Stimulated activated CD4-positive, alpha-beta T cell treated with anti-CD3 and anti-CD28 coated beads, Interleukin-2, amount 100 ng/mL, for 4 hours (primary cell): ENCODE data around the gene RAB4B.
"Not testable (repeated sequence)": the region's sequence is repeated elsewhere in the genome, so short reads cannot be mapped to it uniquely, and the experiment has no call there.

Experiments
- DNase-seq: peaks from one replicate; pipeline ENCODE4 v3.0.0-alpha.2; 2020; ENCODE audit warnings: low read depth

Gene RAB4B

DNA sequence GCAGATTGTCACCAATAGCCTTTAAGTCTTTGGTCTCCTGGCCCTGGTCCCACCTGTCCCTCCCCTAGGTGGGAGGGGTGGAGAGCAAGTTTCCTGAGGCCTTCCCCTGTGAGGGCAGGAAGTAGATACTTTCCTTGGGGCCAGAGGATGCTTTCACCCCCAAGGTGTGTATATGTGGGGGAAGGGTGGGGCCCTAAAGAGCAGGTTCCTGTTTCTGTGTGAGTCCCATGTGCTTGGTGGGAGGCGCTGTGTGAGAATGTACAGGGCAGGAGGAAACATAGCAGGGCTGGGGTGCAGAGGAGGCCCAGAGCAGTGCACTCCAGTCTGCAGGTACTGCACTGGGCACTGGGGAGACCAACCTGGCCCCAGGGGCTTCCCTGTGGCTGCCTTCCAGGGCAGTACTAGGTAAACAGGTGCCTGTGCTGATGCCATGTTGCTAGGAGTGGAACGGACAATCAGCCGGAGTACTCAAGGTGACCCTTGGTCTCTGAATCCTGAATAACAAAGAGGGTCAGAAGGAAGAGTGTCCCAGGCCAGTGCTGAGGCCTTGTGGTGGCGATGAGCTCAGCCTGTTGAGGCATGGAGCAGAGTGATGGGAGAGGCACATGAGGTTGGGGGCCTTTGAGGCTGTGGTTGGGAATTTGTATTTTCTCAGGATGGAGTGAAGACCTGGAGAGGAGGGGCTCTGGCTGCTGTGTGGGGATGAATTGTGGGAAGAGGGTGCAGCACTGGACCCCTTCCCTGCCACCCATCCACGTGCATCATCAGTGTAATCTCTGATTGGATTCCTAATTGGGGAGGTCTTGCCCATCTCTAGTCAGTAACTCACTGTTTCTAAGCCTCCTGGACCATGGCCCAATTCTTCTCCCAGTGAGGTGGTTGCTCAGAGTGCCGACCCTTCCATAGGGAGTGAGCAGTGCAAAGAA is 26.1 kb downstream of the RAB4B start:
- DNase-seq, result peak; percentile 40

DNA sequence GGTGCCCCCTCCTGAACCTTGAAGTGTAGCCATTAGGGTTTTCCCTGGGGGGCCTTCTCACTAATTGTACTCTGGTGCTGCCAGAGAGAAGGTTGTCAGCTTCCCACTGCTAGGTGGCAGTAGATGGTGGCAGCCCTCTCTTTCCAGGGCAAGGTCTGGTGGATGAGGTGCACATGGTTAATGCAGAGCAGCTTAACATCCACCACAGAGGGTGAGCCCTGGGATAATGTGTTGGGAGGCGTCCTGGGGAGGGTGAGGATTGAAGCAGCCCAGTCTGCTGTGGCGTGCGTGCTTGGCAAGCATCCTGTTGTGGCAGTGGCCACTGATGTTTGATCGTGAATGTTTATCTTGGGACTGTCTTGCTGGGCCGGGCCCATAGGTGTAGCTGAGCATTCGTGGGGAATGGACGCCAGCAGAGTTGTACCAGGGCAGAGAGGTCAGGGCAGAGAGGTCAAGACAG is 26.8 kb downstream of the RAB4B start:
- DNase-seq, result no peak

DNA sequence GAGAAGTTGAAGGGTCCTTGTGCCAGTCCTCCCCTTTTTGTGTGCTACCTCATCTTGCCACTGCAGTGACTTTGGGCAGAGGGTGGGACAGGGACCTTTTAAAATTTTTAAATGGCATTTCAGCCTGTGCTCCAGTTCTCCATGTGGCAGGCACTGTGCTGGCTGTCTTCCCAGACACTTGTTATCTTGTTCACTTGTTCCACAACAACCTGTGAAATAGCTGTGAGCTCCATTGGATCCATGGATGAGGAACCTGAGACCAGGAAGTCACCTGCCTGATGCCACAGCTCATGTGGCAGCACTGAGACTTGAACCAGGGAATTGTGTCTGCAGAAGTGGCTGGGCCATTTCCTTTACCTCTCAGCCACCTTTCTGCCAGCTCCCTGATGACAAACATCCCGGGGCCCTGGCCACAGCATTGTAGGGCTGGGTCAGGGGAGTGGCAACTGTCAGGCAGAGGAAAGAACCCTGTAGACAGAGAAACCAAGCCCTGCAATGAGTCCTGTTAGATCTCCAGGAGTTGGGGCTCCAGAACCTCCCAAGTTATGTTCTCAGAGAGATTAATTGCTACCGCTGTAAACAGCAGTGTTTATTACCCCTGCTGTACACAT is 27.3 kb downstream of the RAB4B start:
- DNase-seq, result no peak

DNA sequence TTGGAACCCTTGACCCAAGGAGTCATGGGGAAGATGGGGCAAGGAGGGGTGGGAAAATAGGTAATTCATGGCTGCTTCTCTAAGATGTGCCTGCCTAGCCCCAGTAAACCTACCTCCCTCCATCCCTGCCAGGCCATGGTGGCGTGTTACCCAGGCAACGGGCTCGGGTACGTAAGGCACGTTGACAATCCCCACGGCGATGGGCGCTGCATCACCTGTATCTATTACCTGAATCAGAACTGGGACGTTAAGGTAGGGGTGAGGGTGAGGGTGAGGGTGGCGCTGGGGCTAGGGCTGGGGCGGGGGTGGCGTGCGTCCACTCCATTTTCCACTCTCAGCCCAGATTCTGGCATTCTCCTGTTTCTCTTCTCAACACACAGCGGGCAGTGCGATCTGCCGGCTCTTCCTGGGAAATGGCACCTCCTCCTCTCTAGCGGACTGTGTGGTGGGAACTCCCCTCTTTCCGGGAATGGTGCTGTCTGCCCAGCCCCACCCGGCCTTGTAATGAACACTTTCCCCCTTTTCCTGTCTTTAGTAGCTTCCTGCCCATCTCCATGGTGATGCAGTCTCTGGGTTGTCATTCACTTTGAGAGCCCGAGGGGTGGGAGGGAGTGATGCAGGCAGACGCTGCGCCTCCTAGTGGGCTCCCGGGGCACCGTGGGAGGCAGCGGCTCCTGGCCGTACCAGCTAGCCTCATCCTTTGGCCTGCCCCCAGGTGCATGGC is 28.5 kb downstream of the RAB4B start:
- DNase-seq, result peak; percentile 68

DNA sequence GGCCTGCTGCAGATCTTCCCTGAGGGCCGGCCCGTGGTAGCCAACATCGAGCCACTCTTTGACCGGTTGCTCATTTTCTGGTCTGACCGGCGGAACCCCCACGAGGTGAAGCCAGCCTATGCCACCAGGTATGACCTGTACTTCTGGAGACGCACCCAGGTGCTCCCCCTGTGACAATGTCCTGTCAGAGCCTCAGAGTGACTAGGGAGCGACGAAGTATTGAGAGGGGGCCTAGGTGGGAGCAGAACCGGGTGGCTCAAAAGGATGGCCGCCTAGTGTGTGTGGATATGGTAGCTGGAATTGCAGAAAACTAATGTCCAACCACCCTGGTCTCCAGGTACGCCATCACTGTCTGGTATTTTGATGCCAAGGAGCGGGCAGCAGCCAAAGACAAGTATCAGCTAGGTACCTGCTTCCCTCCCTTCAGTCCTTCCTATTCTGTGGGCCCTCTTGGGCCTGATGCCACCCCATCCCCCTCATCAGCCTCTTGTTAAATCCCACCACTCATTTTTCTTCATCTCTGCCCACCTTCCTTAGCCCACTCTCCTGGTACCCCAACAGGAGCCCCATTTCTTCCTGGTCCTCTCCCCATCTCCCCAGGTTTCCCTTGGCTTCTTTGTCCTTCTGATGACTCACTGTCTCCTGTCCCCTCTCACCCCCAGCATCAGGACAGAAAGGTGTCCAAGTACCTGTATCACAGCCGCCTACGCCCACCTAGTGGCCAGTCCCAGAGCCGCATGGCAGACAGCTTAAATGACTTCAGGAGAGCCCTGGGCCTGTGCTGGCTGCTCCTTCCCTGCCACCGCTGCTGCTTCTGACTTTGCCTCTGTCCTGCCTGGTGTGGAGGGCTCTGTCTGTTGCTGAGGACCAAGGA is 29.3 kb downstream of the RAB4B start:
- no peak for DNase-seq

DNA sequence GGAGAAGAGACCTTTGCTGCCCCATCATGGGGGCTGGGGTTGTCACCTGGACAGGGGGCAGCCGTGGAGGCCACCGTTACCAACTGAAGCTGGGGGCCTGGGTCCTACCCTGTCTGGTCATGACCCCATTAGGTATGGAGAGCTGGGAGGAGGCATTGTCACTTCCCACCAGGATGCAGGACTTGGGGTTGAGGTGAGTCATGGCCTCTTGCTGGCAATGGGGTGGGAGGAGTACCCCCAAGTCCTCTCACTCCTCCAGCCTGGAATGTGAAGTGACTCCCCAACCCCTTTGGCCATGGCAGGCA is 29.9 kb downstream of the RAB4B start:
- no peak for DNase-seq

DNA sequence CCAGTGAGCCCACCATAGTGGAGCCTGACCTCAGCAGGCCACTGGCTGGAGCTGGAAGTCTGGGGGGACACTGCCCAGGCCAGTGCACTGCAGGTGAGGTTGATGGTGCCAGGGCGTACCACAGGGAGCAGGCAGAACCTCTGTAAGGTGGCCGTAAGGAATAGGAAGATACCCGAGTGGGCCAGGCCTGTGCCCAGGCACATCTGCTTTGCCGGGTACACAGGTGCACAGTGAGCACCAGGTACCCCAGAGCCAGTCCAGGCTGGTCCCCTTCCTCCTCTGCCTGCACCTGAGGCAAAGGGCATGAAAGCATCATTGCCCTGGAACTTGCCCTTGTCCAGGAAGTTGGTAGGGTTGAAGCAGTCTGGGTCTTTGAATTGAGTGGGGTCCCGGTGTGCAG is 30.4 kb downstream of the RAB4B start:
- DNase-seq, result no peak

DNA sequence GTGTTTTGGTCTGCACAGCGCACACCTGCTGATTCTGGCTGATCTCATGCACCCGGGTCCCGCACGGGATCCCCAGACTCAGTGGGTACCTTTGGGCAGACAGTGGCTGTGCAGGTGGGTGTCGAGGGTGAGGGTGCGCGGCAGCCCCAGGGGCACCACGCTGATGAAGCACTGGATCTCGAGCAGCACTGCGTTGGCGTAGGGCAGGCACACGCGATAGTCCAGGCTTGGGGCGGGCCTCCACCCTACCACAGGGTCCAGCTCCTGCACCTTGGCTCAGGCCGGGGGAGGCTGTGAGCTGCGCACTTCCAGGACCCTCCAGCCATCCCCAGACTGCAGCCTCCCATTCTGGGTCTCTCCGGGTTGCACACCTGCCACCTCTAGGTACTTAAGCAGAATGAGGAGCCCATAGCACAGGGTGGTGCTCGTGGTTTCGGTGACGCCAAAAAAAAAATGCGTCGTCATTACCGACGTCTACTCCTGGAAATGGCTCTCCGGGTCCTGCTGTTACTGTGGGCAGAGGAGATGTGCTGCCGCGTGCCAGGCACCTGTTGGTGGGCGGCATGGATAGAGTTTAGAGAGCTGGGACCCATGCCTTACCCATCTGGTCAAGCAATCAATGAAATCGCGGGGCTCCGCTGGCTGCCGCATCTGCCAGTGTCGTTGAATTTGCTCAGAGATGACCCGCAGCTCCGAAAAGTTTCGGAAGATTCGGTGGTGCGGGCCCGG is 31.5 kb downstream of the RAB4B start:
- DNase-seq, result no peak

DNA sequence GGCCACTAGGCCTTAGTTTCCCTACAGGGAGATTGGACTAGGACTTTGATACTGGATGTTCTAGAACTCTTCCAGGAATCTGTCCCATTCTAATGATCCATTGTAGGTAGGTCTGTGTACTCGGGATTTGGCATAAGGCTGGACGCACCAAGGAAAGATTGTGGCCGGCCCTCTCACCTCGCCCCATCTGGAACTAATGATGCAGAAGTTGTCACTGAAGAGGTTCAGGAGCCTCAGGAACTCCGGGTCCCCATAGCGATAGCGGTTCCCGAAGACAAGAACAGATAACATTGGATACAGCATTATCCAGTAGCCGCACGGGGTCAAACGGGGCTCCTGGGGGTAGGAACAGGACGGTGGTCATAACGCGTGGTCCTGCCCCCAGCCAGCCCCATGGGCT is 32.1 kb downstream of the RAB4B start:
- DNase-seq, result no peak

DNA sequence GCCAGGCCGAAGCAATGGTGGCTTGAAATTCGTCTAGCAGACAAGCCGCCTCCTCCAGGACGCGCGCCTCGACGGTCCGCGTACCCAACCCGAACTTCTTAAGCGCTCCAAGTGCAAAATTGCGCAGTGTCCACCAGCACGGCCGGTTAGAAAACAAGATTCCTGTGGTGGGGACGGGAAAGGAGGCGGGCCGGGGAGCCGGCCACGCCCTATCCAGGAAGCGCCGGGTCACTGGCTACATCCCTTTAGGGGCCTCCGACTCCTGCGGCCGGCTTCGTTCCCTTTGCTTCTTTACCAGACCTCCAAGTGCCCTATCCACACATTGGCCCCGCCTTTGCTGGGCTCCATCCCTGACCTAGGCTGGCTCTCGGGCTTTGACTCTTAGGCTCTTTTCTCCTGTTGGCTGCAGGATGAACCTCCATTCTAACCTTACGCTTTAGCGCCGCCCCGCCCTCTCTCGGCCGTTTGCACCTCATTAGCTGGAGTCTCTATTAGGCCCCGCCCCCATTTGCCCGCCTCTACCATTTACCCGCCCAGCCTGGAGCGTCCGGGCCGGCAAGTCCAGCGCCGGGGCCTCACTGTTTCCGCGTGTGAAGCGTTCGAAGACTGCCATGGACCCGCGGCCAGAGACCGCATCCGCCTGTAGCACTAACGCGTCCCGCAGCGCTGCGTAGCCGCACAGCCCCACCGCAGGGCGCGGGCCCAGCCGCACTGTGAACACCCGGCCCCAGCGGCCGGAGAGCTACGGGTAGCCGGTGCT is 32.8 kb downstream of the RAB4B start:
- not testable (repeated sequence) for DNase-seq

DNA sequence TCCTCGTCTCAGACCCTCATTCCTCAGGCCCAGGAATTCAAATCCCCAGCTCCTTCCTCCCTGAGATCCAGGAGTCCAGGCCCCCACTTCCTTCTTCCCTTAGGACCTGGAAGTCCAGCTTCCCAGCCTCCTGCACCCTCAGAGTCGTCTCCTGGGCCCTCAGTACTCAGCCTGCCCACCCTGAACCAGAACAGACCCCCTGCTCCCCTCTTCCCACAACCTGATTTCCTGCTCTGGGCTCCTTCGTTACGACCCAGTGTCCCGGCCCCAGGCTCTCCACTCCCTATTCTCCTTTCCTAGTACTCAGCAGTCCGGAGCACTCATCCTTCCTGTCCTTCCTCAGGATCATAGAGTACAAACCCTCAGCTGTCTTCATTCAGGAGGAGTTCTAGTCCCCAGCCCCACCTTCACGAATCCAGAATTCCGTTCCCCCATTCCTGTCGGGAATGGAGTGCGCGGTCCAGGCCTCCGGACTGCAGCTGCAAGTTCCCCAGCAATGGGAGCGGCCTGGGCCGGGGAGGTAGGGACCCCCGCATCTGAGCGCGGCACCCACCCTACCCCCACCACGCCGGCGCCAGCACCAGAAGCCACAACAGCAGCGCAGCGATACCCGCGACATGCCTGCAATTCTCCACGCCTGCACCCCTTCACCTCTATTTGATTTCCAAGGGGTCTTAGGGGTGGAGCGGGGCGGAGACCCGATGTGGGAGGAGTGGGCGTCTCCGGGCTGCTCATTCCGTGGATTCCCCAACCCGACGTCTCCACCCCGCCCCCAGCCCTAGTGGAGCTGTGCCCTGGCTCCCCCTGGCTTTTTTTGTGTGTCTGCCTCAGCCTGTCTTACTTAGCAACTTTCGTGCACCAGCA is 33.7 kb downstream of the RAB4B start:
- DNase-seq, result peak; percentile 34

DNA sequence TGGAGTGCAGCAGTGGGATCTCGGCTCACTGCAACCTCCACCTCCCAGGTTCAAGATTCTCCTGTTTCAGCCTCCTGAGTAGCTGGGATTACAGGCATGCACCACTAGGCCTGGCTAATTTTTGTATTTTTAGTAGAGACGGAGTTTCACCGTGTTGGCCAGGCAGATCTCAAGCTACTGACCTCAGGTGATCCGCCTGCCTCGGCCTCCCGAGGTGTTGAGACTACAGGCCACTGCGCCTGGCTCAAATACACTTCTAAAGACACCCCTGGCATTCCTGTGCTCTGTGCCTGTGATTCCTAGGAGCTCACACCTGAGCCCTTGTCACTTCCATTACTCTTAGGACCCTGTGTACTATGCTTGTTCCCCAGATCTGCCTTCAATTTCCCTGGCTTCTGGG is 34.5 kb downstream of the RAB4B start:
- DNase-seq, result not testable (repeated sequence)

DNA sequence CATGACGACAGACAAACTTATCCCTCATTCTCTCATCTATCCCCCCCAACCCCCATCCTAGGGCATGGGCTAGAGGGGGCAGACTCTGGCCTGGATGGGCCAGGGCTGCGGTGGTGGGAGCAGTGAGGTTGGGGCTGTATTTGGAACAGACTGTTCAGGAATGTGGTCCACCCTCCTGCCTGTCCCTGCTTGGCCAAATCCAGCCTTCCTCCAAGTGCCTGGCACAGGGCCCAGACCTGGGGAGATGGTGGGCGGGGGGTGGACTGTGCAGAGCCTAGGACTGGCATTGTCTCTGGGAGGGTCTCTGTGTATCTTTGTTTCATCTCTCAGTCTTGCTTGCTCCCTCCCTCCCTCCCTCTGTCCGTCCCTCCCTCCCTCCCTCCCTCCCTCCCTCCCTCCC is 35.1 kb downstream of the RAB4B start:
- DNase-seq, result no peak

DNA sequence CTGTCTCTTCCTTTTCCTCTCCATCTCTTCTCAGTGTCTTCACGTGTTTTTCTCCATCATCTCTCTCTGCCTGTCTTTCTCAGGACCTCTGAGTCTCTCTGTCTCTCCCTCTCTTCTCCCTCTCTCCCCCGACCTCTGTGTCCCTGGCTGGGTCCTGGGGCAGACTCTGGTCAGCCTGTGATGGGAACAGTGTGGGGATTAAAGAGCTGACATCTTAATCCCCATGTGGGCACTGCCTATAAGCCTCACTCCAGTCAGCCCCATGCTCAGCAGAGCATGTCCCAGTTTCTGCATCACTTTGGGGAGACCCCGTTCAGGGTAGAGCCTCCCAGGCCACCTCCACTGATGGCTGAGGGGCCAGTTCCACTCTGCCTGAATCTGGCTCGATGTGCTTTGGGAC is 37.2 kb downstream of the RAB4B start:
- no peak for DNase-seq

DNA sequence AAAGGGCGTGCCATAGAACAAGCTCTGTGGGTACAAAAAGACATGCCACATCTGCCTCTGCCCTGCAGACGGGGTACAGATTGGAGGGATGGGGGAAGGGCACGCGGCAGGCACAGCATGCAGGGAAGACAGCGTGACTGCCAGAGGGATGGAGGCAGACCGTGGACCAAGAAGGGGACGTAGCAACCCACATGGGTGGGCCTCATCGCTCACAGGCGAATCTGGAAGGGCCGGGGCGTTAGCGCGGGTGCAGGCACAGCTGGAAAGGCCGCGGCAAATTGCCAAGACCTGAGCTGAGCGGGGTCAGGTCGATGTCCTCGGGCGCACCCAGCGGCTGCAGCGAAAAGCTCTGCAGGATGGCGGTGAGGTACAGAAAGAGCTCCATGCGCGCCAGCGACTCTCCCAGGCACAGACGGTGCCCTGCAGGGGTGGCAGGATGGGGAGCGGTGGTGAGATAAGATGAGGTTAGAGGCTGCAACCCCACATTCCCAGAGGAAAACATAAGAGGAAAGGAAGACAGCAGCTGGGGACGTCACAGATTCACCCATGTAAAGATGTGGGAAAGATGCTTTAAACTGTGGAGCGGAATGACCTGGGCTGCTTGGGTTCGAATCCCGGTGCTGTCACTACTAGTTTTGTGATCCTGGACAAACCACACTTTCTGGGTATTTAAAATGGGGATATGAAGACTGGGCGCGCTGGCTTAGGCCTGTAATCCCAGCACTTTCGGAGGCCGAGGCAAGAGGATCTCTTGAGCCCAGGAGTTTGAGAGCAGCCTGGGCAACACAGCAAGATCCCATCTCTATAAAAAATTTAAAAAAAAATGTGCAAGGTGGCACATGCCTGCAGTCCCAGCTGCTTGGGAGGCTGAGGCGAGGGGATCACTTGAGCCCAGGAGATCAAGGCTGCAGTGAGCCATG is 40.7 kb downstream of the RAB4B start:
- DNase-seq, result peak; percentile 66

DNA sequence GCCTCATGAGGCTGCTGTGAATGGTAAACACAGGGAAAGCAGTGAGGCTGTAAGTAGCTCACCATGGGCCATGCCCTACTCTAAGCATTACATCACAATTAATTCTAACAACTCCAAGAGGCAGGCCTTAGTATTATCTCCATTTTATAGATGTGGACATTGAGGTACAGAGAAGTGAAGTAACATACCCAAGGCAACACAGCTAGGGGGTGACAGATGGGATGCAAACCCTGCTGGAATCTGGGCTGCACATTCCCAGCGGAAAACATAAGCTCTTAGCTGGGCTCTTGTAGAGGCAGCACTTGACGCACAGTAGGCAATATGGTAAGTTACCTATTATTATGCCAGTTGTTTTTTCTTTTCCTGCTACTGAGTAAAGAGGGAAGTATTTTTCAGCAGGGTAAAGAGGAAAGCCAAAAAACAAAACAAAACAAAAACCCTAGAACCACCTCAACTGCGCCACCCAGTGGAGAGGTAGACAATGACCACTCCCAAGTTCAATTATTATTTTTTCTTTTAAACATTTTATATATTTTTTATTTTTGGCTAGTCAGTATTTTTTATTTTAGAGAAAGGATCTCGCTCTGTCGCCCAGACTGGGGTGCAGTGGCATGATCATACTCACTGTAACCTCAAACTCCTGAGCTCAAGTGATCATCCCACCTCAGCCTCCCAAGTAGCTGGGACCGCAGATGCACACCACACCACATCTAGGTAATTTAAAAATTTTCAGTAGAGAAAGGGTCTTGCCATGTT is 41.6 kb downstream of the RAB4B start:
- DNase-seq, result peak; percentile 47

DNA sequence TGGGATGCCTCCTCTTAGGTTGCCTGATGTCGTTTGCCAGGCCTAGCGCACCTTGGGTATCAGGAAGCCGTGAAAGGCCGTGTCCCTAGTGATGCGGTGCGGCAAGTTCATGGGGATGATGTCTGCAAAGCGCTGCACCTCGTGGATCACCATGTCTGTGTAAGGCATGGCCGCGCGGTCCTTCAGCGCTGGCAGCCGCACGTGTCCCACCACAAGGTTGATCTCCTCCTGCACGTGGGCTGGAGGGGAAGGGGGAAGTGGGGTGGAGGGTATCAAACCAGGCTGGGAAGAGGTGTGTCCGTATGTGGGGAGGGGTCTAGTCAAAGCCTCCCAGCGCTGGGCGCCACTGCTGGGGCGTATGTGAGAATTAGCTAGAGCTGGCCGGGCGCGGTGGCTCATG is 44.1 kb downstream of the RAB4B start:
- no peak for DNase-seq
